ENCODE measurements around the gene PRR5L.

Gene PRR5L

DNA sequence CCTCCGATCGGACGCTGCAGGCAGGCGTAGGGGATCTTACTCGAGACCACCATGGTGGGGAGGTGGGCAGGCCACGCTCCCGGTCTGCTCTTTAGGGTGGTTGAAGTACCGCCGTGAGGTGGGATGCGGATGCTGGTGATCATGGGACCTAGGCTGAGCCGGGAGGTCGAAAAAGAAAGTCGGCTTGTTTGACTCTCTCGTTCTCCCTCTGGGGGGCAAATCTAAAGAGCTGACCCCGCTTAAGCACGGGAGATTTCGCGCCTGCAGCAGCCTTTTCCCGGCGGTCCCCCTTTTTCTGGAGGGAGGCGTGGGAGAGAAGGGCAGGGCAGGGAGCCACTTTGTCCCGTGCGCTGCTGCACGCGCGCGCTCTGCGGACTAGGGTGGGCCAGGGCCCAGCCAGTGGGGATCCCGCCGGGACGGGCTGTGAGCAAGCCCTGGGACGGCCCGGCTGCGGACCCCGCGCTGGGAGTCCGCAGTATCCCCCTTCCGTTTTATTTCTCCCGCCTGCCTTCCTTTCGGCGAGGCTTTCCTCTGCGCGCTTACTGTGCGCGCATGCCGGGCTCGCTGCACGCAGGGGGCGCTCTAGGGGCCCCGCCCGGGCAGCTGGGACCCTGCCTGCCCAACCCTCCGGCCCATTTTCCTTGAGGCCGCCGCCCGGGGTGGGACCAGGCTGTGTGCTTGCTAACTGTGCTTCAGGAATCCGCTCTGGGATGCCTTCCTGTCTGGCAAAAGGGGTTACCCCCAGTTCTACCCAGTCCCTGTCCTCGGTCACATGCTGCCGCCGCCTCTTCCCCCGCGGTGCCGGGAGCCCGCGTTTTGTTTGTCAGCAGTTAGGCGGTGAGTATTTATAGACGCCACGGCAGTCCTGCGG lies 81.0 kb downstream of the PRR5L start:
- DNase-seq (ENCODE audit: low read depth) = no peak

DNA sequence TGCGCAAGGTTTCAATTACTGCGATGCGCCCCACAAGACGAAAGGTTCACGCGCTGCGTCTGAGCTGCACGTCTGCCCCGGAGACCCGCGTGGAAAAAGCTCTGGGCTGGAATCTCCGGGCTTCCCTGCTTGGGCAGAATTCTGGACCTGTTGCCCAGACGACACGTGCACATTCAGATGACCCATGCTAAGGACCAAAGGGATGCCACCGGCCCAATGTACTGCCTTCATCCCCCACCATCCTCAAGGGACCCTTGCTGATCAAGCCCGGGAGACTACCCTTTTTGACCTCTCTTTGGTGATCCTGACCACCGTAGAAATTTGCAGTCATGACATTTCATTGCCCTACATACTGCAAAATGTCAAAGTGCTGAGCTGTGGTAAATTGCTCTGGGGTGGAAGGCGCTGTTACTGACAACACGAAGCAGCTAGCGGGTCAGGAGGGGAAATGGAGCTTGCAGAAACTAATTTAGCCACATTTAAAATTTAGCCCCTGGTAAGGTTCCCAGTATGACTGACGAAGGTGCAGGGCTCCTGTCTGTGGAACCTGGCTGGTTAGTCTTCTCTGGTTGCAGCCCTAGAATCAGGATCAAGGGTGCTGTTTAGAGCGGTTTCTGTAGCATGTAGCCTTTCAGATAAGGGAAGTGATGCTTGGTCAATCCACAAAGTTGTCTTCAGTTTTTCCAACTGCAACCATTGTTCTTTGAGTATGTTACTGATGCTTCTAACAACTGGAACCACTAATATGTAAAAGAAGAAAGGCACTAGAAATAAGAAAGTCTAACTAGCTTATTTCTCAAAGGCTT lies 81.9 kb downstream of the PRR5L start:
- no peak for DNase-seq (ENCODE audit: low read depth)

DNA sequence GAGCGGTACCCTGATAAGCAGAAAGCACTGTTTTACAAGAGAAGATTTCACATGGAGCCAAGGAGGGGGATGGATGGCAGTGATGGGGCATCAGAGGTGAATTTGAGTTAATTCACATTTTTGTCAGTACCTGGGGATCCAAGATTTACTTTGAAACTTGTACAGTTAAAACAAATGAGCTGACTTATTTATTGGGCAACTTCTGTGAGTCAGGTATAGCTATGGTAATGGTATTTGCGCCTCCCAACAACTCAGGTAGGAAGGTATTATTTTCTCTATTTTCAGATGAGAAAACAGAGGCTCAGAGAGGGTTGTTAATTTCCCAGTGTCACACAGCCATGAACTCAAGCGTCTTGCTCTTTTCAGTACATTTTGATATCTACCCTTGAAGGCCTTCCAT lies 83.6 kb downstream of the PRR5L start:
- no peak for DNase-seq (ENCODE audit: low read depth)

DNA sequence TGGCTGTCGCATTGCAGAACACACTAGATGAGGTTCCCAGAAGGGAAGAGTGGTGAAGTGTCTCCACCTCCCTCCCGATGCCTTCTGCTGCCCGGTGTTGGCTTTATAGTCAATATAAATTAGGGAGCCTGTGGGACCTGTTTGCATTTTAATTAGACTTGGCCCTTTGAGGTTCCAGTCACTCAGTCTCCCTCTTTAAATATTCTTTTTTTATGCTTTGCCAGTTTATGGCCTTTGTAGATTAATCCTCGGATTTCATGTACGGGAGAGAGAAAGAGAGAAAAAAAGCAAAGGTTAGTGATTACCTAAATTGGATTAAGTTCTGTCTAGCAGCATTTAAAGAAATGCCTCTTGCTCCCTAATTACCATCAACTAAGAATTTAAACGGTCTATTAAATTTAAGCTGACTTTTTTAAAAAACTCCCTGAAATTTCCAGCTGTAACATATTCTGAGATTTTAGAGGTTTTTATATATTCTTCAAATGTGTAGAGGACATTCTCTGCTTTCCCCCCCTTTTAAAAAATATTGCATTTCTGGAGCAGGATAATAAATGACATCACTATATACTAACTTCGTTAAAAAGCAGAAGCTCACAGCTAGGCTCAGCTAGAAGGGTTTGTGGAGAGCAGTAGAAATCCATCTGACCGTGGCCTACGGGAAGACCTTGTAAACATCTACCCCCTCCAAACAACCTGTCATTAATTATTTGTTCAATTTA lies 84.4 kb downstream of the PRR5L start:
- DNase-seq (ENCODE audit: low read depth) = no peak

DNA sequence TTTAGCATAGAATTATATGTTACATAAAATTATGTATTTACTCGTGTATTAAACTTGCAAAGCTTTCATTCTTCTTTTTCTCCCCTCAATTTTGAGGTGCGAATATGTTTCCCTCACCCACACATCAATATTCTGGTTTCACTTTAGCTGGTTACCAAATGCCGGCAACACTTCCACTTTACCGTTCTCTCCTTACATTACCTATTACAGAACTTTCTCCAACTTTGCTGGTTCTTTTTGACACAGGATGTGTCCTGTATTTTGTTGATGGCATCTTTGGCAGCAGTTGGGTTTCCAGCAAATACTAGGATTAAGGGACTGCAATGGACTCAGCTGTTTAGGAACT lies 84.9 kb downstream of the PRR5L start:
- no peak for DNase-seq (ENCODE audit: low read depth)

DNA sequence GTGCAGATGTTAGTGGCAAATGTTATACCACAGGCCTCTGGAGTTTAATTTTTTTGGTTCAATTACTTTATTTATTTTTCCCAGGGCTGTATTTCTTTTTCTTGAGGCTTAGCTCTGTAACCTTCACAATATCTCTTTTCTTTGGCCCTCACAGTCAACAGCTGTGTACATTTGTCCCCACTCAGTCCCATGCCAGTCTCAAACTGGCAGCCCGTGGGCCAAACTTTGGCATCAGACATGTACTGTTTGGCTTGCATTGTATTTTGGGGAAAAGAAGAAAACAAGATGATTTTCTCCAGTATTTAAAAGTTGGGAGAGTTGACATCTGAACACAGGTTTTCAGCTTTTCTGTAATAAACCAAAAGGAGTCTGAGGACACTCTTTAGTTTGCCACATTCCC lies 87.1 kb downstream of the PRR5L start:
- DNase-seq (ENCODE audit: low read depth) = no peak

DNA sequence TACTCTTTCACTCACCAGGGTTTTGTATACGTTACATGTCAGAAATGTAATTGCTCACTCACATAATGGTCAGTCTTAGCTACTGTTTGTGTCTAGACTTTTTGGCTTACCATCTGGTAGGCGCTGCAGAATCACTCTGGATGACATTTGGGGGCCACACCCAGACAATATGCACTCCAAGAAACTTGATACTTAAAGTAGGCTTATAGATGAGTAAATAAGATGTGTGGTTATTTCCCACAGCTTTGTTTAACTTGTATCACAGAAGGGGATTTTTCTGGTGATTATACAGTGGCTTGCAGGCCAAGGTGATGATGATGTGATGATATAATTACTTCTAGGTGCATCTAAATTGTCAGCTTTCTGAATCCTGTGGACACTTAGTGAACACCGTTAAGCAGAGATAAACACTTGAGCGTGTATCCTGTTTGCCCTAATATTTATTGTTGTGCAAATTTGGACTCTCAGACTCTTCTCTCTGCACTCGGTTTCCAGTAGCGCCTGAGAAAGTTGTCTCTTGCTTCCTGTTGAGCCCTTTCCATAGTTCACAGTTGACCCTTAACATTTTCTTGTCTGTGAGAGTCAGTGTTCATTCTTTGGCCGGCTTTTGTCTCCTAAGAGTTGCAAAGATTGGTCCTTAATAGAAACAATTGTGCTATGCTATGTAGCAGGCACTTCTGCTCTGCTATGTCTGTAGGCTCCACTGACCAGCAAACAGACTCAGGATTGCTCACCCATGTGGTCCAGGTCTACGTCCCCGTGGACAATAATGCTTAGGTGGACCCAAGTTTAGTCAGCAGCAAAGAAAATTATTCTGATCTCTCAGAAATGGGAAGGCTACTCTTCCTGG lies 89.3 kb downstream of the PRR5L start:
- DNase-seq (ENCODE audit: low read depth) = no peak

DNA sequence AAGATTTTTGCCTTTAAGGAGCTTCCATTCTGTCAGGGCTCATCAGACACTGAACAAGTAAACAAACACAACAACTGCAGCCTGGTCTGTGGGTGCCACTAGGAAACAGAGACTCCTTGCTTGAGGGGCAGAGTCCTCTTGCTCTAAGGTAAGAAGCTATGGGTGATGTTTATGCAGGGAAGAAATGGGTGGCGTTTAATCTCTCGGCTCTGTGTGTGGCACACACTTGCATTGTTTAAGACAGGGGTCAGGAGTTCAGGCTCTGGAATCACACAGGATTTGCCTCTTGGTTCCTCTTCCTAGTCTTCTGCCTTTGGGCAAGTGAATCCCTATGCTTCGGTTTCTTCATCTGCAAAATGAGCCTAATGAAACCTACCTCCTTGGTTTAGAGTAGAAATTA lies 90.3 kb downstream of the PRR5L start:
- no peak for DNase-seq (ENCODE audit: low read depth)

DNA sequence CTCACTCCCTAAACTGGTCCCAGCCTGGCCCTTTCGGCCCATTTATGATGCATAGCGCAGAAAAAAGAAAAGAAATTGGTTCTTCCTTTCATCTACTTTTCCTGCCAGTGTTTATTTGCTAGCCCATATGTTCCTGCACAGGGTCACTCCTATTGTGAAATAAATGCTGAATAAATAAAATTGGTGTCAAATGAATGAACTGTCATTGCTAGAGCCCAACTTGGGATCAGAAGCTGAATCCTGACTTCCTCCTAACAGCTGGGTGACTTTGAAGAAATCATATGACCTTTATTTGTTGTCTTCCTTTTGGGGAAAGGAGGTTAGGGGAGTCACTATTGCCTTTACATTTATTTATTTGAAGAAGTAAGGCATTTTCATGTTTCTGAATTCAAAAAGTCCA lies 92.0 kb downstream of the PRR5L start:
- DNase-seq (ENCODE audit: low read depth) = no peak

DNA sequence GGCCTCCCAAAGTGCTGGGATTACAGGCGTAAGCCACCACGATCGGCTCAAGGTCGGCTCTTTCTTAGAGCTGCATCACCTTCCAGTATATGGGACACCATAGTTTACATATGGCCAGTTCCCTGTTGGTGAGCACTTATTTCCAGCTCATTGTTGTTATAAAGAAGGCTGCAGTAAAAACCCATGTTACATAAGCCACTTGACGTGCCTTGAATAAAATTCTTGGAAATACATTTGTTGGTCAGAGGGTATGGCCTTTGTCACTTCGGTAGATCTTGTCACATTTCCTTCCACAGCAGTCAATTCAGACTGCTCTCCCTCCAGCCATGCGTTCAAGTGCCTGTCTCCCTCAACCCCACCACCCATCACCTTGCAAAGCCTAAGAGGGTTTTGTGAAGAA lies 92.9 kb downstream of the PRR5L start:
- DNase-seq (ENCODE audit: low read depth) = no peak

DNA sequence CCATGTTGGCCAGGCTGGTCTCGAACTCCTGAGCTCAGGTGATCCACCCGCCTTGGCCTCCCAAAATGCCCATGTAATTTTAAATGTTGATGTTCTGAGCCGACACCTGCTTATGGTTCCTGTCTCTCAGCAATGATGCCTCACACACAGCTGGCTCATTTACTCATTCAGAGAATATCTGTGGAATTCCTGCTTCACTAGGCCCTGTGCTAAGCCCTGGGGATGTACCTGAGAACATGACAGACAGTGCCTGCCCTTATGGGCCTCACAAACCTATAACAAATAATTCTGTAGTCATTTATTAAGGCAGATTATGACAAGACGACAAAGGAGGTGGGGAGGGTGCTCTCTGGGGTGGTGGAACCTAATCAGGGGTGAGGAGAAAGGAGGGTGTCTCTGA lies 93.7 kb downstream of the PRR5L start:
- no peak for DNase-seq (ENCODE audit: low read depth)

DNA sequence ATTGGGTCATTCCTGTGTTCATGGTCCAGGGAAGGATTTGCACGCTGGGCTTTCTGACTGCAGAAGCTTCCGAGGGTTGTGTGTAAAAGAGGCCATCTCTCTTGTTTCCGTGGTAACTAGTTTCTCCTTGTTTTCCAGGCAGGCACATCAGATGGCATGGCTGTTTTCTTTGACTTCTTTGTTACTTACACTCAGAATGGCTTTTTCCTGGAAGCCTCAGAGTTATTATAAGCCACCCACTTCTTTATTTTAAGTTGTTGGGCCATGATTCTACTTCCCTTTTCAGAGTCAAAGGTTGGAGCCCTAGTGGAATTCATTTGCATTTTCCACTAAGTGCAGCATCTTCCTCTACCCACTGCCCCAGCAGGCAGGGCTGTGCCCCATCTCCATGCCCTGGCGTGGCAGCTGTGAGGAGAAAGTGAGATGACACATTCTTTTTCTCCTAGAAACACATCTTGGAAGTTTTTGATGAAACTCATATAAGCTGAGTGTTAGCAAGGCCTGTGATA lies 94.9 kb downstream of the PRR5L start:
- DNase-seq (ENCODE audit: low read depth) = no peak

DNA sequence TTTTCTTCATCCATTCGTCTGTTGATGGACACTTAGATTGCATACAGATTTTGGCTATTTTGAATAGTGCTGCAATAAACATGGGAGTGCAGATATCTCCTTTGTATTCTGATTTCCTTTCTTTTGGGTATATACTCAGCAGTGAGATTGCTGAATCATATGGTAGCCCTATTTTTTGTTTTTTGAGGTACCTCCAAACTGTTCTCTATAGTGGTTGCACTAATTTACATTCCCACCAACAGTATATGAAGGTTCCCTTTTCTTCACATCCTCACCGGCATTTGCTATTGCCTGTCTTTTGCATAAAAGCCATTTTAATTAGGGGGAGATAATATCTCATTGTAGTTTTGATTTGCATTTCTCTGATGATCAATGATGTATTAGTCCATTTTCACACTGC lies 96.1 kb downstream of the PRR5L start:
- DNase-seq (ENCODE audit: low read depth) = no peak

DNA sequence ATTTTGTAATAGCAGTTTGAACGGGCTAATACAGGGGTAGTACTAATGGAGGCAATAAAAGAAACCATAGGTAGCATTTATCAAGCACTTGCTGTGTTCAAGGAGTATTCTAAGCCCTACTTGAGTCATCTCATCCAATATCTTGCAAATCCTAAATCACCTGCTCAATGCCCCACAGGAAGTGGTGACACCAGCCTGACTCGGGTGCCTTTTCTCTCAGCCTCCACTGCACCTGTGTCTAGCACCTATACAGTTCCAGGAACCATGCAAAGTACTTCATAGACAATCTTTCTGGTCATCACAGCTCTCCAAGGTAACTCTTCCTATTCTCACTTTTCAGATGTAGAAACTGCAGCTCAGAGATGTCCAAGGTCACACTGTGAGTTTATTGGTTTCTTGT lies 98.0 kb downstream of the PRR5L start:
- DNase-seq (ENCODE audit: low read depth) = no peak

DNA sequence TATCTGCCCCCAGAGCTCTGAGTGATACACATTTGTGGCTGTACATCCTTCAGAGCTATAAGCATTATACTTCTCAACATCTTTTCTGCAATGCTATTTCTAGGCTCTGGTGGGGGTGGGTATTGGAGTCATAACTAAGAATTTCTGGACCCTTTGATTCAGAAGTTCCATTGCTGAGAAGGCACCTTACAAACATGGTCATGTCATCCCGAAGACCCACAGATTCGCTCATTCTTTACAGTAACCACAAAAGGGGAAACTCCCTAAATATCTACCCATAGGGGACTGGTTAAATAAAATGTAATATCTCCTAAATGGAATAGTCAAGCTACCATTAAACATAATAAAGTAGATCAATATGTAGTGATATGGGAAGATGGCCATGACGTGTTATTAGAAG lies 98.8 kb downstream of the PRR5L start:
- DNase-seq (ENCODE audit: low read depth) = no peak

DNA sequence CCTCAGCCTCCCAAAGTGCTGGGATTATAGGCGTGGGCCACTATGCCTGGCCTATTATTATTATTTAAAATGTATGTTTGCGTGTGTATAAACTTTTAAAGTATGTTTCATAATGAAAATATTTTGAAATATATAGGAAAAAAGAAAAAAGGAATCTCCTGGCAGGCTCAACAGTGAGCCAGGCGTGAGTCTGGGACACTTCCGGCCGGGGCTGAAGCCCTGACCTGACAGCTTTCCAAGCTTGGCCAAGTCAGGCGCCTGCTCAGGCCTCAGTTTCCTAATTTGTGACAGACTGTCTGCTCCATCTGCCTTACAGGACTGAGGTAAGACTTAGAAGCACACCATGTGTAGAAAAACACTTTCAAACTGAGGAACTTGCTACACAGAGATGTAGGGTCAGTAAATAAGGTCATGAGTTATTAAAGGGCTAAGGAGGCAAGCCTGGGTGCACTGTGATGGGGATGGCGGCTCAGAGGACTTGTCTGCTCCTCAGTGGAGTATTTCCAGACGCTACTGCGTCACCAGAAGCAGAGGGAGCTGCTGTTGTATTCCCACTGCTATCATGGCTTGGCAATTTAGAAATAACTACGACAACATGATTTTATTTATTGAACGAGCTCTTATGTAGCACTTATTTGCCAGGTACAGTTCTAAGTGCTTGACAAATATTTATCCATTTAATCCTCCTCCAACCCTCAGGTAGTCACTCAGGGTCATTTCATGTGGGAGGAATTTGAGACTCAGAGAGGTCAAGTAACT lies 100.1 kb downstream of the PRR5L start:
- no peak for DNase-seq (ENCODE audit: low read depth)

DNA sequence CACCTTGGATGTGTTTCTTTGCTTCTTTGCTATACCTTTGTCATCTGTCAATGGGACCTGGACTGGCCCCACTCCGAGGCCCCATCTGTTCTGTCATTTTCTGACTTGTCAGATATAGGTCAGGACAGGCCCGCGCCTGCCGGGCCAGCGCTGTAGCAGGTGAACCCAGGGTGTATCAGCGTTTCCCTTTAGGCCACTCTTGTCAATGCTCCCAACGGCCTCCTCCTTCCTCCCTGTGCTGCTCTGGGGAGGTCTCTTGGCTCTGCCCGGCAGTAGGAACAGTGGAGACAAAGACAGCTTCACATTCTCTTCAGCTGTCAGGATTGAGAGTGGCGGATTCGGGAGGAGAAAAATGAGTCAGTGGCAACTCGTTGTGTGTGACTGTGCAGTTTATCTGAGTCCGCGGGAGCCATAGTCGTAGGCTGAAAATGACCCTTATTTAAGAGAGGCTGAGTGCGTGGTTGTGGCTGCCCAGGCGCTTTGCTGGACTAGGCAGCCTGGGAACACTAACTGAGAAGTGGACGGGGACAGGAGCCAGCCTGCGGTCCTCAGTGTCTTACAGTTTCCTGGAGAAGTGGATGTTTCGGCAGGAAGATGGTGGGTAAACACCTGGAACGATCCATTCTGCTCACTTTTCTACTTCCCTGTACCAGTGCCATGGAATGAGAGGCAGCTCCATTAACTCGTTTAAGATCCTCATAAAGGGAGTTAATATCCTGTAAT lies 102.3 kb downstream of the PRR5L start:
- DNase-seq (ENCODE audit: low read depth) = no peak

DNA sequence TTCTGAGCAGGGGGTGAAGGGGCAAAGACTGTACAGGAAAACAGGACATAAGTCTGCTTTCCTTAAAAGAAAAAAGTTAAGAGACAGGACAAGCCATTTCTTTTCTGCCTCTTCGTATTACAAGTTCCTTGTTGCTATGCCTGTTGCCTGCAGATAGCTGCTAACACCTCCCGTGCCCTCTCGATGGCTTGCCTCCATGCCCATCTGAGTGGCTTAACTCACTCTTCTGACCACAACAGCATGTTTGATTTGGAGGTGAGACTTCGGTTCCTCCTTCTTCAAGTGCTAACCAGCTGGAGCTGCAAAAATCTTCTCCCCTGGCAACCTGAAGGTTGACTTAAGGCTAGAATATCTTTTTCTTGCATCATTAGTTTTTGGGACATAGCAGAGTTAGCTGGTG lies 103.1 kb downstream of the PRR5L start:
- DNase-seq (ENCODE audit: low read depth) = no peak

DNA sequence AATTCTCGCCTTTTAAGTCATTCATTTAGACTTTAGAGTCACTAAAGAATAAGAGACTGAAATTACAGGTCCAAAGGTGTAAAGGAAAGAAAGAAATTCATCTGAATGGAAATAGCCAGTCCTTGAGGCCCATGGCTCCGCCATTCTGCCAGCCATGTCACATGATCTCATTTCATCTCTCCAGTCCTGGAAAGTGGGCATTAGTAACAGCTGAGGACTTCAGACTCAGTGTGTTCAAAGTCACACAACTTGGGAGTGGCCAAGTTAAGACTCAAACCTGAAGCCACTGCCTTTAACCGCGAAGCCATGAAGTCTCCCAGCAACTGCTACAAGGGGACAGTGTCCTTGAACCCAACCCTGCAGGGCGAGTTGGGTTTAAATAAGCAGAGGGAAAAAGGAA lies 103.7 kb downstream of the PRR5L start:
- no peak for DNase-seq (ENCODE audit: low read depth)

DNA sequence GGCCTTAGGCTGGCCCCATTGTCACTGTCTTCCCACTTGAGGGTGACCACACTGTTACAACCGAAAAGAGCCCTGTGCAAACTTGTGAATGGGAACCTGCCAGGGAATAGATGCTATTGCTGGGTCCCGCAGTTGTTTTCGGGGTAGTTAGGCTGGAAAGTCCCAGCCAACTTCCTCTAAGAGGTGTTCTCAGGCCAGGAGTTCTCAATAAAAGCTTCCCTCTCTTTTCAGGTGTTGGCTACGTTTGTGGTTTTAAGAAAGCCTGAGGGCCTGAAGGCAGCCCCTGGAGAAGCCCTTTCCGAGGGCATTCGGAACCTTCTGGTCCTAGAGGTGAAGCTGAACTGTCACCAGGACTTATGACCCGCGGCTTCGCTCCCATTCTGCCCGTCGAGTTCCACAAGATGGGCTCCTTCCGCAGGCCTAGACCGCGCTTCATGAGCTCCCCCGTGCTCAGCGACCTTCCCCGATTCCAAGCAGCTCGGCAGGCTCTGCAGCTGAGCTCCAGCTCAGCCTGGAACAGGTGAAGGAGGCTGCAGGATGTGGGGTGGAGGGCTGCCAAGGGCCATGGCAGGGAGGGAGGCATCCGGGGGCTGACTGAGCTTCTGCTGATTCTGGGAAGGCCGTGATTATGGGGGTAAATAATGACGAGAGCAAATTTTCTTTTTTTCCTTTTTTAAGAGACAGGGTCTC lies 104.8 kb downstream of the PRR5L start:
- DNase-seq (ENCODE audit: low read depth) = no peak
